Activated naive CD4-positive, alpha-beta T cell treated with anti-CD3 and anti-CD28 coated beads, Interleukin-2, amount 10 ng/mL, durations not matched to agents 7 days and 5 days (primary cell): ENCODE measurements around the gene SLC29A1.

Experiments
- CTCF ChIA-PET: fragments of 350-600 bp; sonication (Branson Sonifier 250); formaldehyde crosslinking; loops from one replicate; lab custom pipeline; 2021; ENCODE audit warnings: antibody characterized with exemption; lab: Charles Lee
- DNase-seq: peaks from one replicate; pipeline ENCODE4 v3.0.0-alpha.2; 2020
- H3K27ac Mint-ChIP-seq: one replicate; pipeline ENCODE4 v1.8.0; 2021; ENCODE audit warnings: mild to moderate bottlenecking, moderate library complexity, mixed read lengths
- H3K27me3 Mint-ChIP-seq: one replicate; pipeline ENCODE4 v1.8.0; 2021; ENCODE audit warnings: mild to moderate bottlenecking, mixed read lengths
- H3K36me3 Mint-ChIP-seq: one replicate; pipeline ENCODE4 v1.8.0; 2021; ENCODE audit warnings: mixed read lengths
- H3K4me1 Mint-ChIP-seq: one replicate; pipeline ENCODE4 v1.8.0; 2021; ENCODE audit warnings: mixed read lengths
- H3K4me3 Mint-ChIP-seq: one replicate; pipeline ENCODE4 v1.8.0; 2021; ENCODE audit warnings: mild to moderate bottlenecking, moderate library complexity, mixed read lengths
- H3K9me3 Mint-ChIP-seq: one replicate; pipeline ENCODE4 v1.8.0; 2021; ENCODE audit warnings: mixed read lengths

The SLC29A1 gene

DNA sequence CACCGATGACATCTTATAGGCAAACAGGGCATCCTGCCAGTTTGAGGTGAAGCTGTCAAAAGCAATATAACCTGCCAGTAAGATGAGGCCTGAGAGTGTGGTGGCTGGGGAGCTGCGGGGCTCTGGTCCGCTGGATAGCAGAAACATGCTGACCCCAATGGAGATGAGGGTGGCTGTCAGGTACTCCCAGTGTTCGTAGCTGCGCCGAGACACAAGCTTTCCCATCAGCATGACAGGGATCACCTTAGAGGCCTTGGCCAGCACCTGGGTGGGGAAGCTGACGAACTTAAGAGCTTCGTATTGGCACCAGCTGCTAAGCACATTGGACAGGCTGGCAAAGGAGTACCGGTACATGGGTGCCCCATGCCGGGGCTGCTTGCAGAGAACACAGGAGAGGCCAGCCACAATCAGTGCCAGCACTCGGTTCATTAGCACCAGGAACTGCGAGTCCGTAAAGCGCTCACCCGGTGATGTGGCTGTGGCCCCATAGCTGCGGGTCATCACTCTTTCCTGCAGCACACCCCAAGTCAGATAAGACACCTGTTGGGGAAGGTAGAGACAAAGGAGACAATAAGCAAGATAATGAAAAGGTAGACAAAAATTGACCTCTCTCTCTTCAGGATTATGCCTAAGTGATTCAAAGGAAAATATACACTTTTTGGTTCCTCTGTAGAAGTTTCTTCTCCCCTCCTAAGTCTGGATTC is 31.9 kb downstream of the SLC29A1 start:
- H3K36me3 Mint-ChIP-seq = peaks cover 64% of the 10 kb centered on the region
- no peak for DNase-seq
- no peaks in the 10 kb centered on the region for H3K27me3 Mint-ChIP-seq
- no peaks in the 10 kb centered on the region for H3K9me3 Mint-ChIP-seq
- peak overlapping the region; percentile 87 for H3K4me3 Mint-ChIP-seq
- H3K4me1 Mint-ChIP-seq = peaks cover 65% of the 10 kb centered on the region
- peak overlapping the region; percentile 85 for H3K27ac Mint-ChIP-seq
- CTCF ChIA-PET = interaction anchor here (1.2 to 4.8 kb wide), 7 partner anchors 9 to 158 kb away, joined by 4 to 32 read pairs (median 9); partner anchors contain the start of genes HSP90AB1 and SLC29A1

DNA sequence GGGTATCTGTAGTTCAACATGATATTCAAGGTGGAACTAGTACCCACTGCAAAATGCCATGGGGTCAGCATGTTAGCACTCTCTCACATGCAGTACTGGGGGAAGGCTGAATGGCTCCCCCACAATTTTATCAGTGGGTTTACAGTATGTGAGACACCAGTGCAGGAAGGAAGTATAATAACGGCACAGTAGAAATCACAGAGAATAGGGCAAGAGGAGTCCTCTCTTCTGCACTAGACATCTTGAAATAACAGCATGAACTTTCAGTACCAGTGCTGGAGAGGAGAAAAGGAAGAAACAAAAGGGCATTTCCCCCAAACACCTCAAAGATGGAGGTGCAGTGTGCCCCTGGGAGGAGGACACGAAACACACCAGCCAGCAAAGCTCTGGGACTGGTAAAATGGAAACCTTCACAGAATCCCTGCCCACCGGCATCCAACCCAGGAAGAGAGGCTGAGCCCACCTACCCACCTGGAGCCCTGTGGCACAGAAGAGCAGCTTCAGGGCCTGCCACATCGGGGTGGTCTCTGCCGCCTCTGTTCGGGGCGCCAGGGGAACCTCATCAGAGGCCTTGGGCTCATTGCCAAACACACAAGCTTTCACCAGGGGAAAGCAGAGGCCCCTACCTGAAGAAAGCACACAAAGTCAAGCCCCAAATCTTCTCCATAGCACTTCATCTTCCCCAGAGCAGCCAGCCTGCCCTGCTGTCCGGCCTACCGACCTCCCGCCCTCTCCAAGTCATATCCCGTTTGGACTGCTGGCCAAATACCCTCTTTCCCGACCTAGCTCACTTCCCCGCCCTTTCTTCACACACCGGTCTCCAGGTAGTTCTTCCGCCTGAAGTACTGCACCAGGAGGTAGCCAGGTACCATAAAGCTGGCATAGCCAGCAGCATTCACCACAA is 32.7 kb downstream of the SLC29A1 start:
- H3K27me3 Mint-ChIP-seq = no peaks in the 10 kb centered on the region
- peak overlapping the region; percentile 85 for H3K27ac Mint-ChIP-seq
- H3K36me3 Mint-ChIP-seq = peaks cover 58% of the 10 kb centered on the region
- H3K4me3 Mint-ChIP-seq = peak overlapping the region; percentile 87
- no peaks in the 10 kb centered on the region for H3K9me3 Mint-ChIP-seq
- CTCF ChIA-PET = interaction anchor here (0.9 to 4.8 kb wide), 13 partner anchors 8 to 159 kb away, joined by 3 to 32 read pairs (median 6); partner anchors contain the start of genes HSP90AB1 and SLC29A1
- peaks cover 62% of the 10 kb centered on the region for H3K4me1 Mint-ChIP-seq
- DNase-seq = no peak

DNA sequence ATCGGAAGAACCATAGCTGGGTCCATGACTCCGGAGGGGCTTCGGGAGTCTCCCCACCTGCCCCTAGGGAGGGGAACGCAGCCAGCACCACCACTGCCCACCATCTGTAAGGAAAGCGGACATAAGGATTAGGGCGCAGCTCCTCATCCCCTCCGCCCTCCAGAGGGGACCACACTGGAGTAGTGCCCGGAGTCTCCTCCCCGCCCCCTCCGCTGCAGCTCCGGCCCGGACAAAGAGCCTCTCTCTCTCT is 33.3 kb downstream of the SLC29A1 start:
- peak overlapping the region; percentile 87 for H3K4me3 Mint-ChIP-seq
- H3K36me3 Mint-ChIP-seq = peaks cover 54% of the 10 kb centered on the region
- no peak for DNase-seq
- peak overlapping the region; percentile 85 for H3K27ac Mint-ChIP-seq
- peaks cover 60% of the 10 kb centered on the region for H3K4me1 Mint-ChIP-seq
- H3K27me3 Mint-ChIP-seq = no peaks in the 10 kb centered on the region
- CTCF ChIA-PET = interaction anchor here (0.6 to 4.8 kb wide), 15 partner anchors 8 to 620 kb away, joined by 3 to 32 read pairs (median 6); partner anchors contain the start of genes HSP90AB1 and SLC29A1
- H3K9me3 Mint-ChIP-seq = no peaks in the 10 kb centered on the region

DNA sequence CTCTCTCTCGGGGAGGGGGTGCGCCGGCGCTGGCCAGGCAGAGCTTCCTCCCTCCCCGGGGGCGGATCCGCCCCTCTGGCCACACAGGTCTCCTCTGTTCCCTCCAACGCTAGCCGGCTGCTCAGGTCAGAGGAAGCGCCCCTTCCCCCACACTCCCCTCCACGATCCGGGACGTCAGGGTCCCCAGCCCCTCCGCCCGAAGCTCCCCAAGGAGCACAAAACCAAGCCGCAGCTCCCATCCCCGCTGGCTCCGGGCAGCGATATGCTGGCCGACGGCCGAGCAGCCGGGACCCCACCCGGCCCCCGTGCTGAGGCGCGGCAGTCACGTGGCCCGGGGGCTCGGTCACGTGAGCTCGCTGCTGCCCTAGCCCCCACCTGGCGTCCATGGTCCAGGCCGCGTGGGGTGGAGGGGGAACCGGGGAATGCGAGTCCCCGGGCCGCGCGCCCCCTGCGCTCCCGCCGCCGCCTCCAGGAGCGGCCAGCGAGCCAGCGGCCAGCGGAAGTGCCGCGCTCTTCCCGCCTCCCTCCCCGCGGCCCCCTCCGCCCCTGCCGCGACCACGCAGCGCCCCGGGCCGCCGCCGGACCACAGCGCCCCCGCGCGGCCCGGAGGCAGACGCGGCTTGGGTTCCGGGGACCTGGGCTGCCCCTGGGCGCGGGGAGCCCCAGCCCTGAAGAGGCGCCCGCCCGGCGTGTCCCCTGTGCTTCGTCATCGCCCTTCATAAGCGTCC is 33.8 kb downstream of the SLC29A1 start, which contains the start of gene SLC35B2:
Gene SLC35B2, minus strand, starts transcription at position 504 of the 728 bp plus-strand sequence. Its CDS starts 118 bp downstream, at position 386.
- Mint-ChIP-seq H3K36me3 (peaks cover 49% of the 10 kb centered on the region), H3K27me3 (no peaks in the 10 kb centered on the region), H3K9me3 (no peaks in the 10 kb centered on the region), H3K4me1 (peaks cover 59% of the 10 kb centered on the region), H3K27ac (peak within 1 kb of the TSS; percentile 85), H3K4me3 (peak within 1 kb of the TSS; percentile 87)
- peak; percentile 71 for DNase-seq
- CTCF ChIA-PET = interaction anchor here (0.6 to 4.8 kb wide), 15 partner anchors 9 to 621 kb away, joined by 3 to 32 read pairs (median 6); partner anchors contain the start of genes HSP90AB1 and SLC29A1

DNA sequence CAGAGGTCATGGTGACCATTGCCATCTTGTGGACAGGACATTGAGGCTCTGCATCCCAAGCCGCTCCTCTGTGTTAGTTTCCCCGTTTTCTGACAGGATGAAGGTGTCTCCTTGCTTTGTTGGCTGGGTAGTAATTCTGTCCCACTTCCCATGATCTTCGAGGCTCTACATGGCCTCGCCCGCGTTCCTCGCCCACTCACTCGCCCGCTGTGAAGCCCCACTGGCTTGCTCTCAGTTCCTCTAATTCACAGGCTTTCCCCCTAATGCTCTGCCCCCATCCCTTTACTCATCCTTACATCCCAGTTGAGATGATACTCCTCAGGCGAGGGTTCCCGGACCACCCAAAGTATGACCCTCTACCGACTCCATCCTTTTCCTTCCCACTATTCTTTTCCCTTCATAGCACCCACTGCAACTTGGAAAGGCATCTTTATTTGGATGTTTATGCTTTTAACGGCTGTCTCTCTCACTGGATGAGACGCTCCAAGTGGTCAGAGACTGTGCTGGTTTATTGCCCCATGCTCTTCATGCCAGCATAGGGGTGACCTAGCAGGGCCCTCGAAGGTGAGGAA is 34.4 kb downstream of the SLC29A1 start:
- Mint-ChIP-seq H3K27me3 (no peaks in the 10 kb centered on the region), H3K36me3 (peaks cover 45% of the 10 kb centered on the region), H3K4me3 (peak overlapping the region; percentile 78), H3K9me3 (no peaks in the 10 kb centered on the region), H3K4me1 (peaks cover 62% of the 10 kb centered on the region), H3K27ac (peak overlapping the region; percentile 80)
- no peak for DNase-seq
- CTCF ChIA-PET = interaction anchor here (1.5 to 2.0 kb wide), 2 partner anchors 10 to 11 kb away, joined by 6 to 11 read pairs; no protein-coding TSS in a partner anchor

DNA sequence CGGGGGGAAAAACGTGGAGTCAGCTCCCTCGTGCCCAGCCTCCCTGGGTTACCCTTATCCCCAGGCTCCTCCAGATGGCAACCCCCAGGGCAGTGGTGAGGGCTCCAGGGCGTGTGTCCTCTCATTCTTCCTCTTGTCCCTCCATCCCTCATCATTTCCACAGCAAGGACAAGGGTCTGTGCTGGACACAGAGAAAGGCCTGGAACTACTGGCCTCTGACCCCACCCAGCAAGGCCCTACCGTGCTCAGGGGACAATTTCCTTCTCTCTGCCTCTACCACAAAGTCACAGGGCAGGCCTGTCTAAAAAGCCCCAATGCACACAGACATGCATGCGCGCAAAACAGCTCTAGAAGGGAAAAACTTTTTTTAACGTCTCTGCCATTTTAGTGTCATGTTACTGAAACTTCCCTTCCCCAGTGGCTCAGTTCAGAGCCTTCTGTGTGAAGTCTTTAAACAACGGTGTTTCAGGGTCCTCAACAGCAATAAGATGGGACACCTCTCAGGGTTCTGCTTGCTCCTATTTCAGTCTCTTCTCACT is 35.0 kb downstream of the SLC29A1 start:
- CTCF ChIA-PET = no interaction called here
- H3K4me1 Mint-ChIP-seq = peaks cover 63% of the 10 kb centered on the region

DNA sequence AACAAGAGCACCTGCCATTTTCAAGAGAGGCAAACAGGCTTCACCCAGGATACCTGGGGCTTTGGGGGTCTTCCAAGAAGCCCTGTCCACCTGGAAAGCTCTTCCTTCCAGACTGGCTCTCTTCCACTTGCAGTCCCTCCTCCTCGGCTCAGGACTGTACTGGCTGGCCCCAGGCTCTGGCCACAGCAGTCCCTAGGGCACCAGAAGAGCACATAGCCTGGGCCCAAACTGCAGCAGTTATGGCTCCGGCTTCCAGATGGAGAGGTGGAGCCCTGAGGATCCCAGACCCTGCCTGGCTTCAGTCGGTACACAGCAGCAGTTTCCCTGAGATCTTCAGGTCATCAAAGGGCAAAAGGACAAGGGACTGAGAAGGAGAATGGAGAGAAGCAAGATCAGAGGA is 35.5 kb downstream of the SLC29A1 start:
- H3K36me3 Mint-ChIP-seq = peaks cover 37% of the 10 kb centered on the region
- CTCF ChIA-PET = no interaction called here
- peak overlapping the region; percentile 50 for H3K27ac Mint-ChIP-seq
- DNase-seq = no peak
- H3K4me3 Mint-ChIP-seq = peak overlapping the region; percentile 78
- no peaks in the 10 kb centered on the region for H3K27me3 Mint-ChIP-seq
- H3K9me3 Mint-ChIP-seq = no peaks in the 10 kb centered on the region
- H3K4me1 Mint-ChIP-seq = peaks cover 64% of the 10 kb centered on the region

More for the DNA sequence above, 35.0 kb downstream of the SLC29A1 start:
- Mint-ChIP-seq H3K27me3 (no peaks in the 10 kb centered on the region), H3K36me3 (peaks cover 43% of the 10 kb centered on the region), H3K9me3 (no peaks in the 10 kb centered on the region), H3K27ac (peak overlapping the region; percentile 80), H3K4me3 (peak overlapping the region; percentile 78)
- no peak for DNase-seq

DNA sequence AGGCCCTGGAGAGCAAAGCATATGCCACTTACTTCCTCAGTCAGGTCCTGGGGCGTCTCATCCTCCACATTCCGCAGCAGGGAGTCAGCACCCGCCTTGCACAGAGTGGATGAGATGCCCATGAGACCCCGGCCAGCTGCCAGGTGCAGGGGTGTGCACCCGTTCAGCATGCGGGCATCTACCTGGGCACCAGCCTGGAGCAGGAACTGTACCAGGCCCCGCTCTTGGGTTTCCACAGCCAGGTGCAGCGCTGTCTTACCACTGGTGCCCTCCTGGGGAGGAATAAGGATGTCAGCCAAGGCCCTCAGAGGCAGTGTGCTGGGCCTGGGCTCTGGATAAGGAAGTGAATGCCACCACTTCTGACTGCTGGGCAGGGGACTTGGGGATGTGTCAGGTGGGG is 36.6 kb downstream of the SLC29A1 start:
- no peaks in the 10 kb centered on the region for H3K27me3 Mint-ChIP-seq
- peaks cover 63% of the 10 kb centered on the region for H3K4me1 Mint-ChIP-seq
- DNase-seq = no peak
- no peak overlapping the region for H3K27ac Mint-ChIP-seq
- no peak overlapping the region for H3K4me3 Mint-ChIP-seq
- CTCF ChIA-PET = no interaction called here
- H3K9me3 Mint-ChIP-seq = no peaks in the 10 kb centered on the region
- peaks cover 33% of the 10 kb centered on the region for H3K36me3 Mint-ChIP-seq

DNA sequence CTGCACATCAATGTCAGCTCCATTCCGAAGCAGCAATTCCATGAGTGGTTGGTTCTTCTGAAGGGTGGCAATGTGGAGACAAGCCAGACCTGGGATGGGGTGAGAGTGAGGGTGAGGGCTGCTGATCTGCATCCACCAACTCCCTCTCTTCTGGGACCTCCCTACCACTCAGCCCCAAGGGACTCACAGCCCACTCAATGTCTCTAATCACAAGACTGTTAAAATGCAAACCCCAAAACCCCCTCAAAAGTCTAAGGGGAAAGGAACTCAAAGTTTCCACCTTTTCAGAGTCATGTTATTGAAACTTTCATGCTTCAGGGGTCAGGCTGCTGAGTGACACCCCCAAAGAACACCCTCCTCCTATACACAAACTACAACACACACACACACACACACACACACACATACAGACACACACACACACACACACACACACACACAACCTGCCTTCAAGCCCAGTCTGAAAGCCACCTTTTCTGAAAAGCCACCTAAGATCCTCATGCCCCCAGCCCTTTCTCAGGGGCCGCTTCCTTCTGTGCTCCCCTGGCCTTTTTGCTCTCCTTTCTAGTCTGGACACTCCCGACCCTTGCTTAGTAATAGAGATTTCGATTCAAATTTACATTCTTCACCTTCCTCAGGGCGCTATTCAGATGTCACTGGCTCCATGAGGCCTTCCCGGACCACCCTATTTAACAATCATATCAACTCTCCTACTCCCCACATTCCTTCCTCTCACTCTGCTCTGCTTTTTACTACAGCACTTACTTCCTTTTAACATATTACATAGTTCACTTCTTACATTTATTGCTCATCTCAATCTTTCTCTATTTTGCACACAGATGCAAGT is 37.3 kb downstream of the SLC29A1 start:
- Mint-ChIP-seq H3K27me3 (no peaks in the 10 kb centered on the region), H3K27ac (peak overlapping the region; percentile 0), H3K36me3 (peaks cover 28% of the 10 kb centered on the region), H3K4me3 (no peak overlapping the region), H3K4me1 (peaks cover 59% of the 10 kb centered on the region), H3K9me3 (no peaks in the 10 kb centered on the region)
- CTCF ChIA-PET = interaction anchor here (1.0 kb wide), 1 partner anchor 9 kb away, joined by 4 read pairs; no protein-coding TSS in a partner anchor
- DNase-seq = no peak

DNA sequence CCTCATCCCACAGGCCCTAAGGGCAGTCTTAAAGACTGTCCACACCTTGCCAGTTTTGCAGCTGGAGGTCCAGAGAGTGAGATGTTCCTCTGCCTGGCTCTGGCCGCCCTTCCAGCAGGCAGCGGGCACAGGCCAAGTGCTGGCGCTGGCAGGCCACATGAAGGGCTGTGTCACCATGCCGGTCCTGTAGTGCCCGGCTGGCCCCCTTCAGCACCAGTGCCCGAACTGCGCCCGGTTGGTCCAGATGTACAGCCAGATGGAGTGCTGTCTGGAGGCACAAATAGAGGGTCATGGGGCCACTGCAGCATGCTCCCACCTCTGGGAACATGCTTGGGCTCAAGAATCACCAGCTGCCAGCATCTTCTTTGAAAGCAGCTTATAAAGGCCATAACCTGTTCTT is 38.2 kb downstream of the SLC29A1 start:
- peaks cover 22% of the 10 kb centered on the region for H3K36me3 Mint-ChIP-seq
- no peaks in the 10 kb centered on the region for H3K9me3 Mint-ChIP-seq
- no peak overlapping the region for H3K4me3 Mint-ChIP-seq
- H3K27me3 Mint-ChIP-seq = peaks cover 3% of the 10 kb centered on the region
- peaks cover 58% of the 10 kb centered on the region for H3K4me1 Mint-ChIP-seq
- no peak overlapping the region for H3K27ac Mint-ChIP-seq
- DNase-seq = no peak
- CTCF ChIA-PET = interaction anchor here (1.0 to 2.5 kb wide), 5 partner anchors 8 to 165 kb away, joined by 3 to 10 read pairs (median 4); no protein-coding TSS in a partner anchor

DNA sequence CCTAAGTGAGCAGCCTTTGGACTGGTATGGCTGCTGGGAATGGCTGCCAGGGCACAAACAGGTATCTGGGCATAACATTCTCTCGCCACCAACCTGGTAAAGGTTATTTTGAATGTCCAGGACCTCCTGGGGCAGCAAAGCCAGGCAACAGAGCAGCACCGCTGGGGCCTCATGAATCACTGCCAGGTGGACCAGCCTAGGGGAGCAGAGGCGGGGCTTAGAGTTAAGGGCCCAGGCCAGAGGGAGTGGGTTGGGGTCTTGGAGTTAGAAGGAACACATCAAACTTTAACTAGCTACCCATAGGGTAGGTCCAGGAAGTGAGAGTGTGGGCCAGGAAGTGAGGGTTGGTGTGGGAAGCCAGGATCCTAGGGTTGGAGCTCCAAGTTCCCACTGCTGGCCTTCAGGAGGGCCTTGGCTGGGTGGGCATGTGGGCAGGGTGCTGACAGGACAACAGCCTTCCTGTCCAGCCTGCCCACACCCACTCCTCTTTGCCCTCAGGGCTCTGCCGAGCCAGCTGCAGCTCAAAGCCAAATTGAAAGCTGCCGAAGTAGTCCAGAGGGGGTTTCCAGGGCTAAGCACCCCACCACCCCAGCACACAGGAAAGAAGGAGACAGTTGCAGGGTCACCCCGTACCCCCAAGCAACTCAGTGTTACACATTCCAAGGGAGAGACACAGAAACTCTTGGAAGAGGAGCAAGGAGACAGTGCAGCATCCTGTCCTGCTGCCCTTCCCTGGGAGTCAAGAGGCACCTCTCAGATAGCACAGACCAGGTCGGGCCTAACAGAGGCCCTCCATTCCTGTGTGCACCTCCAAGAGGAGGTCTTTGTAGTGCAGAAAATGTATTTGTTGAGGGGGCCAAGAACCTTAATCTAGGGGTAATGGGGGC is 39.3 kb downstream of the SLC29A1 start:
- Mint-ChIP-seq H3K27ac (peak overlapping the region; percentile 93), H3K4me1 (peaks cover 61% of the 10 kb centered on the region), H3K4me3 (peak overlapping the region; percentile 85), H3K27me3 (peaks cover 10% of the 10 kb centered on the region), H3K9me3 (no peaks in the 10 kb centered on the region), H3K36me3 (peaks cover 22% of the 10 kb centered on the region)
- CTCF ChIA-PET = interaction anchor here (1.1 to 2.5 kb wide), 3 partner anchors 9 to 73 kb away, joined by 4 to 10 read pairs (median 4); no protein-coding TSS in a partner anchor
- no peak for DNase-seq
